Left forelimb (tissue), 1 donor: ENCODE measurements around the gene ADAMTS2.
"Not testable (repeated sequence)": the region's sequence is repeated elsewhere in the genome, so short reads cannot be mapped to it uniquely, and the experiment has no call there.

ENCODE experiments used
- DNase-seq: peaks from one replicate; pipeline ENCODE4 v3.0.0-alpha.2; 2018; ENCODE audit warnings: low spot score

Gene ADAMTS2

GRCh38 chr5:179111267-179112207 is 233.7 kb downstream of the ADAMTS2 start:
- no peak for DNase-seq

GRCh38 chr5:179110528-179110927 is 234.7 kb downstream of the ADAMTS2 start:
- DNase-seq = no peak

- not testable (repeated sequence) for DNase-seq
These were observed 244.0 kb downstream of the ADAMTS2 start for GRCh38 chr5:179101282-179101681.

GRCh38 chr5:179089502-179089901 is 255.8 kb downstream of the ADAMTS2 start:
- no peak for DNase-seq

GRCh38 chr5:179080724-179081123 is 264.5 kb downstream of the ADAMTS2 start:
- DNase-seq = no peak

- no peak for DNase-seq
These were observed 265.9 kb downstream of the ADAMTS2 start for GRCh38 chr5:179079165-179079987.

GRCh38 chr5:179065703-179066102 is 279.6 kb downstream of the ADAMTS2 start:
- no peak for DNase-seq

GRCh38 chr5:179061025-179061424 is 284.2 kb downstream of the ADAMTS2 start:
- DNase-seq = no peak
